ENCODE data around the gene CCDC82.

Gene CCDC82

GRCh38 chr11:96358321-96358720, 31.4 kb downstream of the CCDC82 start:
- DNase-seq, result no peak

GRCh38 chr11:96357794-96358193, 31.9 kb downstream of the CCDC82 start:
- peak; percentile 51 for DNase-seq

- no peak for DNase-seq
These were observed 32.9 kb downstream of the CCDC82 start for GRCh38 chr11:96356848-96357247.

GRCh38 chr11:96342961-96343711, 46.6 kb downstream of the CCDC82 start, which contains the start of gene MAML2:
MAML2 (minus strand) TSS chr11:96343195; CDS start chr11:96341895, 1,300 bp downstream.
- peak; percentile 96 for DNase-seq

GRCh38 chr11:96342014-96342960, 47.4 kb downstream of the CCDC82 start:
- DNase-seq, result no peak

GRCh38 chr11:96341211-96342013, 48.3 kb downstream of the CCDC82 start:
- peak; percentile 74 for DNase-seq

GRCh38 chr11:96340555-96340885, 49.2 kb downstream of the CCDC82 start:
- DNase-seq, result no peak

- no peak for DNase-seq
These were observed 49.8 kb downstream of the CCDC82 start for GRCh38 chr11:96339706-96340554.

GRCh38 chr11:96338910-96339705, 50.6 kb downstream of the CCDC82 start:
- peak; percentile 83 for DNase-seq

GRCh38 chr11:96337541-96338431, 51.9 kb downstream of the CCDC82 start:
- DNase-seq, result peak; percentile 71

GRCh38 chr11:96335388-96335787, 54.3 kb downstream of the CCDC82 start:
- no peak for DNase-seq

- DNase-seq, result no peak
These were observed 55.5 kb downstream of the CCDC82 start for GRCh38 chr11:96334219-96334618.

GRCh38 chr11:96333191-96333719, 56.5 kb downstream of the CCDC82 start:
- DNase-seq, result no peak

GRCh38 chr11:96332126-96332771, 57.5 kb downstream of the CCDC82 start:
- DNase-seq, result no peak

- DNase-seq, result peak; percentile 45
These were observed 58.0 kb downstream of the CCDC82 start for GRCh38 chr11:96331699-96332116.

GRCh38 chr11:96330511-96330859, 59.2 kb downstream of the CCDC82 start:
- no peak for DNase-seq

- no peak for DNase-seq
These were observed 59.7 kb downstream of the CCDC82 start for GRCh38 chr11:96329855-96330510.

GRCh38 chr11:96329419-96329818, 60.3 kb downstream of the CCDC82 start:
- DNase-seq, result peak; percentile 66
